Lower leg skin (tissue), 4 donors: ENCODE data around the gene TNPO3. TPM values are rescaled to one million over a fixed set of nuclear protein-coding genes. Genes with fewer than 3 reads are reported as not detected.

Source experiments
- DNase-seq, 2 donors: peaks; one replicate each; pipeline ENCODE4 v3.0.0-alpha.2; 2019; ENCODE audit warnings: low spot score in 2 of 2
- H3K4me3 ChIP-seq: fragments of 200-600 bp; sonication (generic); 2 replicates; pipeline ENCODE4 v1.5.1; 2017; ENCODE audit warnings: mild to moderate bottlenecking, low read depth; ENCODE audit not compliant: poor library complexity, severe bottlenecking
- CTCF ChIP-seq, 3 donors: fragments of 450-650 bp; IDR thresholded peaks; one replicate each; pipeline ENCODE4 v1.5.1; 2016; ENCODE audit warnings: antibody characterized with exemption in 3 of 3, mild to moderate bottlenecking in 3 of 3, moderate library complexity in 2 of 3
- POLR2A ChIP-seq, 2 donors: fragments of 450-650 bp; IDR thresholded peaks; one replicate each; pipeline ENCODE4 v1.6.1; 2016 to 2017; ENCODE audit warnings: antibody characterized with exemption in 2 of 2, mild to moderate bottlenecking in 1 of 2, moderate library complexity in 1 of 2
- WGBS, 2 donors: methylation state at CpG; one replicate each; pipeline ENCODE4 v1.1.5; 2018; 5-methylcytosine and 5-hydroxymethylcytosine counted together
- intact Hi-C: fragments of 100-400 bp; cut with DNase I; formaldehyde crosslinking; loops from one replicate; pipeline ENCODE4 v1.15.0; 2023; ENCODE audit warnings: low total_unique reads
- total RNA-seq, 4 donors: library from RNA; depleted of rRNA; stranded (reverse); fragments of >200 nt; gene quantifications; one replicate each; pipeline ENCODE4 v1.1.0, GENCODE V29; 2016

TNPO3 gene
- total RNA-seq, 4 donors from 2014 or later = 26.7 to 36.7 (median 31.0) TPM

DNA sequence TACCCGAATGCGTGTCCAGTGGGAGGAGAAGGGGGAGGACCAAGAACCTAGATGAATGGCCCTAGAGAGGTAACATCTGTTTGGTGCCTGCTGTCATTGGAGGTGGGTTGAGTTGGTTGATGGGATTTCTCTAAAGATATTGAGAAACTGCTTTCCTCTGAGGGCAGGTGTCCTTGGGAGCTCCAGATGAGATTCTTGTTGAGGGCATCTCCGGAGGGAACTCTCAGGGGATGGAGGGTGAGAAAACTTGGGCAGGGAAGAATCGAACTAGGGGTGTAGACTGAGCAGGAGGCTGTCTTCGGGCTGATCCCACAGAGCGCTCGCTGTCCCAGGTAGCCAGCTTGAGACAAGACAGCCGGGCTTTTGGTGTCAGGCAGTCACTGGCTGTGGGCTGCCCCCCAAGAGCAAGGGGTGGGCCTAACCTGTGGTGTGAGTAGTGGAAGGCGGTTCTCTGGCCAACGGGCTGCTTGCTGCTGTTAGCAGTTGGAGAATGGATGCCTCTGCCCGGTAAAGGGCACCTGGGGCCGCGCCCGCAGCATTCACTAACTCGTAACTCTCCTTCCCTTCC is 113.5 kb downstream of the TNPO3 start:
- 86 to 90% methylated on average over 15 of the region's 15 CpGs for WGBS, 2 donors
- TF ChIP-seq CTCF (IDR thresholded peaks at IDR 0.05) (no peak), POLR2A (IDR thresholded peaks at IDR 0.05) (no peak)
- intact Hi-C loops = no loop called here
- no peak overlapping the region for H3K4me3 ChIP-seq
- DNase-seq = no peak

- peak; percentile 49 to 89 for DNase-seq
- TF ChIP-seq CTCF (IDR thresholded peaks at IDR 0.05) = no peak
- TF ChIP-seq POLR2A (IDR thresholded peaks at IDR 0.05) = no peak
- intact Hi-C loops = no loop called here
- 70 to 82% methylated on average over 18 to 20 of the region's 20 CpGs for WGBS, 2 donors
- no peak overlapping the region for H3K4me3 ChIP-seq
Observed at GRCh38 chr7:128940494-128941322, 114.2 kb downstream of the TNPO3 start.

GRCh38 chr7:128939861-128940410 is 115.0 kb downstream of the TNPO3 start:
- TF ChIP-seq CTCF (IDR thresholded peaks at IDR 0.05) (no peak), POLR2A (IDR thresholded peaks at IDR 0.05) (no peak)
- peak in 1 of 2 donors; percentile 82 for DNase-seq
- WGBS, 2 donors = 76 to 85% methylated on average over 14 to 18 of the region's 18 CpGs
- no peak overlapping the region for H3K4me3 ChIP-seq
- intact Hi-C loops = no loop called here

DNA sequence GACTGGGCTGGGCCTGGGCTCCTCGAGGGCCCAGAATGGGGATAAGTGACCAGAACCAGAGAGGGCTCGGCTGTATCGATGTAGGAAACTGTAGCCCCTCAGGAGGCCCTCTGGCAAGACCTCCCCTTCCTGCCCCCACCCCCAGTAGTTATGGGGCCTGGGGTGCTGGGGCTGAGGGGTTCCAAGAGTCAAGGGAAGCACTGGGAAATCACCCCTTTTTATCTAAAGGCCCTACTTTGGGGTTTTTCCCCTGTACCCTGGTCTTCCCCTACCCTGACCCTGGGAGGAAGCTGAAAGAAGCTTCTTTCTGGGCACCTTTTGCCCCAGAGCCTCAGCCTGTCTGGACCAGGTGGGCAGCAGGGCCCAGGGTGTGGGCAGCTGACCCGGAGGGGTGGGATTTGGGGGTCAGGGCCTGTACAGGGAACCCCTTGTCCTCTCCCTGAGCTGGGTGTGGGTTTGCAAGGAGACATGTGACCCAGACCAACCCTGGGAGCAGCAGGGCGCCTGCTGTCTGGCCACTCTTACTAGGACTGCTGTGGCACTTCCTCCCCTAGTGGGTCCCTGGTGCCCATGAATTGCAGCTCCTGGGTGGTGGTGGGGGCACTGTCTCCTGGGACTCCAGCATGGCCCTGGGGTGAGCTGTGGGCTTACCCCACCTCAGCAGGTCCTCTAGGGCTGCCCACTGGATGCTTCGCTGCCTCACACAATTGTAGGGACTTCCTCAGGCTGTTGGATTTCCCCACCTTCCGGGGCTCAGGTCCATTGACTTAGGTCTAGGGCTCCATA is 115.6 kb downstream of the TNPO3 start:
- intact Hi-C loops = no loop called here
- TF ChIP-seq POLR2A (IDR thresholded peaks at IDR 0.05) (no peak), CTCF (IDR thresholded peaks at IDR 0.05) (no peak)

DNA sequence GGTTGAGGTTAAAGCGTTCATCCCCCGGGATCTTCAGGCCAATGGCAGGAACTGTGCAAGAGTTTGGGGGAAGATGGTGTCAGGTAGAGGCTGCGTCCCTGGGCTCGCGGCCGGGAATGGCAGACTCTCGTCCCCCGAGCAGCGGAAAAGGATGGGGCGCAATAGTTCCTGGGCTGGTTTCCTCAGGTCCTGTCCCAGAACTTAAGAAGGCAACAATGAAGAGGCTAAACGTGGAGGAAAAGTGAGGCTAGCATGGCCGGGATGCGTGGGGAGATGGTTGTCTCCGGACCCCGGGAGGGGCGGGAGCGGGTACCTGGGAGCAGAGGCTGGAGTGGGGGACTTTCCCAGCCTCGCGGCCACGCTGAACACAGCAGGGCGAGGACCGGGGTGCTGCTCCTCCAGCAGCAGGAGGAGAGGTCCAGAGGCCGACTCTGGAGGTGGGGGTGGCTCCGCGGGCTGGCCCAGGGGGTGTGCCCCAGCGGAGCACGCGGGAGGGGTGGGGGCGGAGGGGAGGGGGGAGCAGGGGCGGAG is 116.3 kb downstream of the TNPO3 start:
- TF ChIP-seq POLR2A (IDR thresholded peaks at IDR 0.05) = no peak
- no peak for TF ChIP-seq CTCF (IDR thresholded peaks at IDR 0.05)
- peak in 1 of 2 donors; percentile 86 for DNase-seq
- peak overlapping the region; percentile 46 for H3K4me3 ChIP-seq
- intact Hi-C loops = no loop called here
- WGBS, 2 donors = 0 to 2% methylated on average over 19 to 27 of the region's 30 CpGs

More for the DNA sequence above, 115.6 kb downstream of the TNPO3 start:
- 56 to 57% methylated on average over 6 of the region's 7 CpGs for WGBS, 2 donors
- DNase-seq = peak in 1 of 2 donors; percentile 87
- H3K4me3 ChIP-seq = no peak overlapping the region
